Breast epithelium (tissue), 4 donors: ENCODE results near the gene ZNF217. TPM values are rescaled to one million over a fixed set of nuclear protein-coding genes. Genes with fewer than 3 reads are reported as not detected.
"Not testable (repeated sequence)": the region's sequence is repeated elsewhere in the genome, so short reads cannot be mapped to it uniquely, and the experiment has no call there.

Experiments
- DNase-seq, 2 donors: peaks; one replicate each; pipeline ENCODE4 v3.0.0-alpha.2; 2019; ENCODE audit warnings: low spot score in 2 of 2
- H3K27ac ChIP-seq, 2 donors: fragments of 200-600 bp; sonication (generic) in 1 of 2; one replicate each; pipeline ENCODE4 v1.5.1; 2016 to 2019; ENCODE audit warnings: mild to moderate bottlenecking in 1 of 2
- H3K27me3 ChIP-seq, 2 donors: fragments of 200-600 bp; sonication (generic) in 1 of 2; one replicate each; pipeline versions ENCODE4 v1.5.1 to v1.6.0; 2017 to 2019; ENCODE audit warnings: control low read depth in 1 of 2, mild to moderate bottlenecking in 1 of 2
- H3K36me3 ChIP-seq: fragments of 200-600 bp; one replicate; pipeline ENCODE4 v1.5.1; 2019
- H3K4me1 ChIP-seq, 2 donors: fragments of 200-600 bp; sonication (generic); one replicate each; pipeline ENCODE4 v1.5.1; 2016 to 2019; ENCODE audit warnings: control low read depth in 1 of 2
- H3K4me3 ChIP-seq, 3 donors: fragments of 200-600 bp; sonication (generic); 1 replicate in 2 of 3; 2 replicates in 1 of 3; pipeline ENCODE4 v1.5.1; 2016 to 2019; ENCODE audit warnings: mild to moderate bottlenecking in 3 of 3, moderate library complexity in 2 of 3
- H3K9me3 ChIP-seq, 2 donors: fragments of 200-600 bp; sonication (generic) in 1 of 2; one replicate each; pipeline ENCODE4 v1.5.1; 2016 to 2019; ENCODE audit warnings: control low read depth in 1 of 2
- CTCF ChIP-seq, 3 donors: fragments of 450-650 bp; IDR thresholded peaks; one replicate each; pipeline ENCODE4 v1.5.1; 2016 to 2017; ENCODE audit warnings: antibody characterized with exemption in 3 of 3, mild to moderate bottlenecking in 3 of 3, moderate library complexity in 3 of 3
- POLR2A ChIP-seq: fragments of 450-650 bp; IDR thresholded peaks from one replicate; pipeline ENCODE4 v1.6.1; 2016; ENCODE audit warnings: antibody characterized with exemption, mild to moderate bottlenecking, moderate library complexity
- POLR2AphosphoS5 ChIP-seq, 3 donors: sonication (generic); formaldehyde crosslinking; IDR thresholded peaks; one replicate each; pipeline ENCODE4 v1.6.1; 2017; ENCODE audit warnings: antibody characterized with exemption in 3 of 3
- intact Hi-C: fragments of 100-400 bp; cut with DNase I; formaldehyde crosslinking; loops from one replicate; pipeline ENCODE4 v1.15.1; 2023; ENCODE audit warnings: low total_unique reads
- total RNA-seq, 3 donors: library from RNA; depleted of rRNA; stranded (reverse); fragments of >200 nt; gene quantifications; one replicate each; pipeline ENCODE4 v1.1.0, GENCODE V29; 2016

ZNF217 gene
- total RNA-seq, 3 donors from 2014 or later: 22.4 to 54.7 (median 48.3) TPM

DNA sequence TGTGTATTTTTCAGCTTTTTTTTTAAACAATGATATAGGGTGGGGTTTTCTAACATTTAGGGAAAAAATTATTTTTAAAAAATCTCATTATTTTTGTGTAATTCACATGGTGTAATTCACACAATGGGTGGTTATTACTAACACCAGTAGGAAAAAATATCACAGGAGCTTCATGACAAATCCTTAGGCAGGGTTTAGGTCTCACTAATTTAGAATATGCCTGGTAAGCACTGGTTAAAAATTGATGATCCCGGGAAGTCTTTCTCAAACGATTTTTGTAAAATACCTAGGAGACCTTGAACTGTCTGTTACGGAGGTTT is 29.5 kb upstream of the ZNF217 start:
- intact Hi-C loops: no loop called here
- H3K9me3 ChIP-seq: no peaks in the 10 kb centered on the region

DNA sequence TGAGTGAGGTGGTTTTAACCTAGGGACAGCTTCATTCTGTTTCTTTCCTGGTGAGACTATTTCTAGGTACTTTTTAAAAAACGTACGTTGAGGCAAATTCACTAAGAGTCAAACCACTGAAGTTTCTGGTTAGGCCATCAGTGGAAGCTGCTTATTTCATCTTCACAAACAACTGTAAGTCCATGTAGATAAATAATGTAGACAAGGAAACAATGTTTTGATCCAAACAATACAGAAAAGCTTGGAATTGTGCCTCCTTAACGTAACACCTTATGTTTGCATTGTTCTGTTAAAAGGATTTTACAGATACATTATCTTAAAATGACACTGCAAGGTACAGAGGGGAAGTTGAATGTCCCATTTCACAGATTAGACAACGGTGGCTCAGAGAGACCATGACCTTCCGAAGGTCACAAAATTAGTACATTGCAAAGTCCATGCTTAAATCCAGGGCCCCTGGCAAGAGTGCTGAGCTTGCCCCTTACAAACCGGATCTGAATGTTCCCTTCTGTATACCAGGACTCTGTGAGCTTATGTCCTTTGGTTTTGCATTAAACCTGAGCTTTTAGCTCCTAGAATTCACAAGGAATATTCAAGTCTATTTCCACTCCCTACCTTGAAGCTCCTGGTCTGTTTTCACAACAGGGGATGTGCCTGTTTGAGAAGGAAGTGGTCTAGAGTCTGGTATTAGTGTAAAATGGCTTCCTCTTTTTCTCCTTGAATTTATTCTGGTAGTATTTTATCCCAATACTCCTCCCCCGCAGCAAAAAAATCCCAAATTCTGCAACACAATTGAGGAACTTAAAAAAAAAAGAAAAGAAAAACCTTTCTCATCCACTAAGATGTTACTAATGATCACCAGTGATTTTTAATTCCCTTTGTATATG is 28.9 kb upstream of the ZNF217 start:
- Histone ChIP-seq H3K4me3 (no peak overlapping the region), H3K27ac (peak overlapping the region; percentile 83 to 93), H3K36me3 (no peaks in the 10 kb centered on the region), H3K27me3 (no peaks in the 10 kb centered on the region), H3K9me3 (no peaks in the 10 kb centered on the region), H3K4me1 (peaks cover 0 to 15% of the 10 kb centered on the region in 2 donors)
- DNase-seq: no peak
- intact Hi-C loops: no loop called here
- TF ChIP-seq POLR2A (no peak), POLR2AphosphoS5 (IDR thresholded peaks at IDR 0.05) (no peak), CTCF (IDR thresholded peaks at IDR 0.05) (no peak)

More for the DNA sequence above, 29.5 kb upstream of the ZNF217 start:
- Histone ChIP-seq H3K4me3 (peak overlapping the region; percentile 30 to 44 (median 38)), H3K36me3 (no peaks in the 10 kb centered on the region), H3K27me3 (no peaks in the 10 kb centered on the region), H3K4me1 (peaks cover 0 to 15% of the 10 kb centered on the region in 2 donors), H3K27ac (peak overlapping the region; percentile 83 to 85)
- no peak for TF ChIP-seq CTCF (IDR thresholded peaks at IDR 0.05)
- no peak for TF ChIP-seq POLR2A
- no peak for TF ChIP-seq POLR2AphosphoS5 (IDR thresholded peaks at IDR 0.05)
- no peak for DNase-seq

- intact Hi-C loops: no loop called here
- TF ChIP-seq POLR2AphosphoS5 (IDR thresholded peaks at IDR 0.05) (peak; percentile 44 to 77 (median 77)), CTCF (IDR thresholded peaks at IDR 0.05) (no peak)
- Histone ChIP-seq H3K27me3 (no peaks in the 10 kb centered on the region), H3K4me3 (no peak overlapping the region), H3K27ac (peak overlapping the region; percentile 83 to 93), H3K9me3 (no peaks in the 10 kb centered on the region), H3K4me1 (peaks cover 0 to 15% of the 10 kb centered on the region in 2 donors), H3K36me3 (no peaks in the 10 kb centered on the region)
- DNase-seq: peak in 1 of 2 donors; percentile 50
These were observed 28.0 kb upstream of the ZNF217 start for GRCh38 chr20:53621482-53622246.

- peaks cover 0 to 15% of the 10 kb centered on the region in 2 donors for H3K4me1 ChIP-seq
- H3K27ac ChIP-seq, H3K36me3 ChIP-seq, H3K9me3 ChIP-seq, intact Hi-C loops, H3K27me3 ChIP-seq, DNase-seq, H3K4me3 ChIP-seq: not testable (repeated sequence)
These were observed 24.9 kb upstream of the ZNF217 start for GRCh38 chr20:53618490-53619000.

- no peaks in the 10 kb centered on the region for H3K9me3 ChIP-seq
- no peak for DNase-seq
- no peaks in the 10 kb centered on the region for H3K27me3 ChIP-seq
- TF ChIP-seq POLR2A: no peak
- peaks cover 0 to 17% of the 10 kb centered on the region in 2 donors for H3K4me1 ChIP-seq
- intact Hi-C loops: no loop called here
- no peaks in the 10 kb centered on the region for H3K36me3 ChIP-seq
- H3K27ac ChIP-seq: no peak overlapping the region
- H3K4me3 ChIP-seq: no peak overlapping the region
These were observed 24.3 kb upstream of the ZNF217 start for GRCh38 chr20:53617791-53618489.

DNA sequence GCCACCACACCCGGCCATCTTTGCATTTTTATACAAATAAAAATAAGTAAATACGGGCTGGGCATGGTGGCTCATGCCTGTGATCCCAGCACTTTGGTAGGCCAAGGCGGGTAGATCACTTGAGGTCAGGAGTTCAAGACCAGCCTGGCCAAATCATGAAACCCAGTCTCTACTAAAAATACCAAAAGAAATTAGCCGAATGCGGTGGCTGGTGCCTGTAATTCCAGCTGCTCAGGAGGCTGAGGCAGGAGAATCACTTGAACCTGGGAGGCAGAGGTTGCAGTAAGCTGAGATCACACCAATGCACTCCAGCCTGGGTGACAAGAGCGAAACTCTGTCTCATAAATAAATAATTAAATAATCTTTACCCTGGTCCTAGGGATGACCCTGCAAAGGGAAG is 22.9 kb upstream of the ZNF217 start:
- intact Hi-C loops, H3K4me1 ChIP-seq, H3K9me3 ChIP-seq, H3K27me3 ChIP-seq, H3K36me3 ChIP-seq, H3K27ac ChIP-seq, H3K4me3 ChIP-seq, DNase-seq: not testable (repeated sequence)
